HEK293 (cell line): ENCODE results near the gene ELK4.

Experiments
- CTCF ChIA-PET: fragments of 350-600 bp; formaldehyde crosslinking; extraction: SDS; loops from one replicate; lab custom pipeline; 2021; ENCODE audit warnings: antibody characterized with exemption; lab: Yijun Ruan, JAX
- POLR2A ChIA-PET: fragments of 300-600 bp; formaldehyde crosslinking; extraction: SDS; loops from one replicate; lab custom pipeline; 2020; ENCODE audit warnings: antibody characterized with exemption, inconsistent platforms; lab: Yijun Ruan, JAX
- H3K27ac ChIP-seq: fragments of 200-500 bp; sonication (Bioruptor generic); 2 replicates; pipeline ENCODE4 v1.5.1; 2014; ENCODE audit warnings: low read depth, low read length, control low read depth, inconsistent platforms; ENCODE audit errors: extremely low read depth
- H3K36me3 ChIP-seq, 2 experiments: fragments of 200-500 bp in 1 of 2; sonication (Bioruptor generic) in 1 of 2; 1 replicate in 1 of 2; 2 replicates in 1 of 2; pipeline ENCODE4 v1.5.1; 2014 to 2017; ENCODE audit warnings: inconsistent platforms in 2 of 2, low read length in 2 of 2; ENCODE audit not compliant: control insufficient read depth in 2 of 2, insufficient read depth in 1 of 2
- H3K4me1 ChIP-seq: fragments of 200-500 bp; sonication (Bioruptor generic); 2 replicates; pipeline ENCODE4 v1.5.1; 2014; ENCODE audit warnings: mild to moderate bottlenecking, low read length, inconsistent platforms; ENCODE audit not compliant: control insufficient read depth, insufficient read depth
- H3K4me3 ChIP-seq: 2 replicates; pipeline ENCODE4 v1.5.1; 2011; ENCODE audit warnings: low read depth, mild to moderate bottlenecking, control low read depth, low read length, moderate library complexity
- H3K9me3 ChIP-seq: fragments of 200-500 bp; sonication (Bioruptor generic); 2 replicates; pipeline ENCODE4 v1.5.1; 2014; ENCODE audit warnings: low read depth, low read length, inconsistent platforms; ENCODE audit not compliant: control insufficient read depth, insufficient read depth
- HOXC10 ChIP-seq: sonication (generic); formaldehyde crosslinking; IDR thresholded peaks from 2 replicates; pipeline ENCODE4 v1.8.1; 2023; ENCODE audit warnings: mild to moderate bottlenecking, missing genetic modification reagents
- IKZF3 ChIP-seq: fragments of 450-650 bp; IDR thresholded peaks from 2 replicates; pipeline ENCODE4 v1.5.0; 2018; ENCODE audit warnings: missing biosample characterization, mild to moderate bottlenecking, missing genetic modification characterization, moderate library complexity
- KLF1 ChIP-seq: fragments of 450-650 bp; formaldehyde crosslinking; IDR thresholded peaks from 2 replicates; pipeline ENCODE4 v1.5.1; 2016; ENCODE audit warnings: missing biosample characterization, missing genetic modification characterization
- MYNN ChIP-seq: fragments of 450-650 bp; formaldehyde crosslinking; IDR thresholded peaks from 2 replicates; pipeline ENCODE4 v1.5.1; 2016; ENCODE audit warnings: missing biosample characterization, missing genetic modification characterization, borderline replicate concordance
- SETDB1 ChIP-seq: IDR thresholded peaks from one replicate; pipeline ENCODE4 v1.6.1; 2017; ENCODE audit warnings: mild to moderate bottlenecking, low read length, moderate library complexity, mixed read lengths; ENCODE audit not compliant: insufficient read length
- SP3 ChIP-seq: fragments of 450-650 bp; formaldehyde crosslinking; IDR thresholded peaks from 2 replicates; pipeline ENCODE4 v1.5.1; 2016; ENCODE audit warnings: missing biosample characterization, missing genetic modification characterization
- TCF7L2 ChIP-seq: IDR thresholded peaks from 2 replicates; pipeline ENCODE4 v1.6.1; 2011; ENCODE audit warnings: low read depth, mild to moderate bottlenecking, inconsistent platforms, low read length, moderate library complexity, borderline replicate concordance
- ZBTB17 ChIP-seq: fragments of 450-650 bp; formaldehyde crosslinking; IDR thresholded peaks from 2 replicates; pipeline ENCODE4 v1.5.1; 2016; ENCODE audit warnings: missing biosample characterization, missing genetic modification characterization
- ZEB2 ChIP-seq: fragments of 450-650 bp; formaldehyde crosslinking; IDR thresholded peaks from 2 replicates; pipeline ENCODE4 v1.5.1; 2016; ENCODE audit warnings: missing biosample characterization, missing genetic modification characterization
- ZNF114 ChIP-seq: fragments of 450-650 bp; formaldehyde crosslinking; IDR thresholded peaks from 2 replicates; pipeline ENCODE4 v1.5.0; 2017; ENCODE audit warnings: missing biosample characterization, missing genetic modification characterization
- ZNF274 ChIP-seq, 2 experiments: fragments of 200-500 bp in 1 of 2; fragments of 450-650 bp in 1 of 2; sonication (Bioruptor generic) in 1 of 2; formaldehyde crosslinking in 1 of 2; IDR thresholded peaks; 2 replicates each; pipeline versions ENCODE4 v1.5.1 to v1.6.1; 2014 to 2016; ENCODE audit warnings: borderline replicate concordance in 1 of 2, inconsistent platforms in 1 of 2, low read length in 1 of 2, missing biosample characterization in 1 of 2, missing genetic modification characterization in 1 of 2
- ZNF341 ChIP-seq: fragments of 450-650 bp; formaldehyde crosslinking; IDR thresholded peaks from 2 replicates; pipeline ENCODE4; 2016; ENCODE audit warnings: low read depth, missing biosample characterization, missing genetic modification characterization
- ZNF521 ChIP-seq: fragments of 450-650 bp; formaldehyde crosslinking; IDR thresholded peaks from 2 replicates; pipeline ENCODE4 v1.5.1; 2017; ENCODE audit warnings: missing biosample characterization, mild to moderate bottlenecking, missing genetic modification characterization
- ZNF558 ChIP-seq: fragments of 450-650 bp; formaldehyde crosslinking; IDR thresholded peaks from 2 replicates; pipeline ENCODE4 v1.5.1; 2016; ENCODE audit warnings: missing biosample characterization, missing genetic modification characterization
- ZNF610 ChIP-seq: fragments of 450-650 bp; formaldehyde crosslinking; IDR thresholded peaks from 2 replicates; pipeline ENCODE4 v1.5.1; 2016; ENCODE audit warnings: missing biosample characterization, missing genetic modification characterization, borderline replicate concordance
- ZNF626 ChIP-seq: fragments of 450-650 bp; sonication (Bioruptor Pico); formaldehyde crosslinking; IDR thresholded peaks from 2 replicates; pipeline ENCODE4 v1.5.1; 2018; ENCODE audit warnings: missing biosample characterization, missing genetic modification characterization, inconsistent platforms
- ZNF707 ChIP-seq: fragments of 450-650 bp; formaldehyde crosslinking; IDR thresholded peaks from 2 replicates; pipeline ENCODE4 v1.5.1; 2016; ENCODE audit warnings: missing biosample characterization, missing genetic modification characterization
- ZNF76 ChIP-seq: fragments of 450-650 bp; formaldehyde crosslinking; IDR thresholded peaks from 2 replicates; pipeline ENCODE4; 2016; ENCODE audit warnings: low read depth, missing biosample characterization, missing genetic modification characterization, borderline replicate concordance
- ZXDB ChIP-seq: fragments of 450-650 bp; formaldehyde crosslinking; IDR thresholded peaks from 2 replicates; pipeline ENCODE4 v1.5.1; 2016; ENCODE audit warnings: missing biosample characterization, missing genetic modification characterization
- TF ChIP-seq, protein P1 (sequence below): fragments of 450-650 bp; formaldehyde crosslinking; IDR thresholded peaks from 2 replicates; pipeline ENCODE4 v1.5.1; 2016; ENCODE audit warnings: missing biosample characterization, missing genetic modification characterization
- TF ChIP-seq, protein P2 (sequence below): fragments of 450-650 bp; formaldehyde crosslinking; IDR thresholded peaks from 2 replicates; pipeline ENCODE4 v1.5.1; 2016; ENCODE audit warnings: missing biosample characterization, missing genetic modification characterization
- TF ChIP-seq, protein P3 (sequence below): fragments of 450-650 bp; formaldehyde crosslinking; IDR thresholded peaks from 2 replicates; pipeline ENCODE4 v1.5.1; 2016; ENCODE audit warnings: missing biosample characterization, missing genetic modification characterization
- TF ChIP-seq, protein P4 (sequence below): fragments of 450-650 bp; formaldehyde crosslinking; IDR thresholded peaks from 2 replicates; pipeline ENCODE4 v1.5.1; 2016; ENCODE audit warnings: missing biosample characterization, missing genetic modification characterization

The ELK4 gene

DNA sequence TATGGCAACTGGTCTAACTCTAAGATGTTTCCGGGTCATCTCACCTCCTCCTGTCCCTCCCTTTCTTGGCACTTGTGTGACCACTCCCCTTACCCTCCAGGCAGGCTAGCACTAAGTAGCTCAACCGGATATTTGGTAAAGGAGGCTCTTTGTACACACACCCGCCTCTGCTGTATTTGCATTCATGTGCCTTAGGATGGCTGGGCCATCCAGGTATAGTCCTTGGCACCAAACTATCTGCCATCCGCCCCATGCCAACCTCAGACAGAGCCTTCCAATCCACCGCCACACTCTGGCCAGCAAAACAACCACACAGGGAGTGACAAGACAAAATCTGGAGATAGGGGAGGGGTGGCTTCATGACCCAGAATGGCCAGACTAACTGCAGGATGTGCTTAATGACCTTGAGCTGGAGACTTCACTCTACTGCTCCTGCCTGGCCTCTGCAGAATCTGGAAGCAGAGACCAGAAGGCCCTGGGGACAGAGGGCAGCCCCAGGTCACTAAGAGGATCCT, 67.8 kb downstream of the ELK4 start:
- CTCF ChIA-PET = interaction anchor here (1.0 to 1.2 kb wide), 2 partner anchors 27 to 167 kb away, joined by 4 read pairs; no protein-coding TSS in a partner anchor
- Histone ChIP-seq H3K4me3 (no peak overlapping the region), H3K9me3 (no peaks in the 10 kb centered on the region), H3K4me1 (peaks cover 10% of the 10 kb centered on the region), H3K36me3 (no peaks in the 10 kb centered on the region), H3K27ac (no peak overlapping the region)
- POLR2A ChIA-PET = no interaction called here
- peak; percentile 28; the same call in 1 of the 2 replicates for TF ChIP-seq ZNF341 (tag by site-specific recombination)
- TF ChIP-seq HOXC10 (CRISPR knock-in tag) = no peak
- no peak for TF ChIP-seq ZNF274 (IDR thresholded peaks at IDR 0.05; ENCODE audit: low read length)
- no peak for TF ChIP-seq ZNF274 (tag by site-specific recombination; IDR thresholded peaks at IDR 0.05; ENCODE audit: borderline replicate concordance)
- no peak for TF ChIP-seq ZXDB (tag by site-specific recombination)
- TF ChIP-seq ZNF610 (tag by site-specific recombination) = no peak
- no peak for TF ChIP-seq SP3
- no peak for TF ChIP-seq MYNN (tag by site-specific recombination)
- TF ChIP-seq SETDB1 = no peak
- no peak for TF ChIP-seq ZNF76 (tag by site-specific recombination)
- no peak for TF ChIP-seq ZNF626 (tag by site-specific recombination)
- TF ChIP-seq, protein P1, sequence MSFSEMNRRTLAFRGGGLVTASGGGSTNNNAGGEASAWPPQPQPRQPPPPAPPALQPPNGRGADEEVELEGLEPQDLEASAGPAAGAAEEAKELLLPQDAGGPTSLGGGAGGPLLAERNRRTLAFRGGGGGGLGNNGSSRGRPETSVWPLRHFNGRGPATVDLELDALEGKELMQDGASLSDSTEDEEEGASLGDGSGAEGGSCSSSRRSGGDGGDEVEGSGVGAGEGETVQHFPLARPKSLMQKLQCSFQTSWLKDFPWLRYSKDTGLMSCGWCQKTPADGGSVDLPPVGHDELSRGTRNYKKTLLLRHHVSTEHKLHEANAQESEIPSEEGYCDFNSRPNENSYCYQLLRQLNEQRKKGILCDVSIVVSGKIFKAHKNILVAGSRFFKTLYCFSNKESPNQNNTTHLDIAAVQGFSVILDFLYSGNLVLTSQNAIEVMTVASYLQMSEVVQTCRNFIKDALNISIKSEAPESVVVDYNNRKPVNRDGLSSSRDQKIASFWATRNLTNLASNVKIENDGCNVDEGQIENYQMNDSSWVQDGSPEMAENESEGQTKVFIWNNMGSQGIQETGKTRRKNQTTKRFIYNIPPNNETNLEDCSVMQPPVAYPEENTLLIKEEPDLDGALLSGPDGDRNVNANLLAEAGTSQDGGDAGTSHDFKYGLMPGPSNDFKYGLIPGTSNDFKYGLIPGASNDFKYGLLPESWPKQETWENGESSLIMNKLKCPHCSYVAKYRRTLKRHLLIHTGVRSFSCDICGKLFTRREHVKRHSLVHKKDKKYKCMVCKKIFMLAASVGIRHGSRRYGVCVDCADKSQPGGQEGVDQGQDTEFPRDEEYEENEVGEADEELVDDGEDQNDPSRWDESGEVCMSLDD = no peak
- TF ChIP-seq, protein P2, sequence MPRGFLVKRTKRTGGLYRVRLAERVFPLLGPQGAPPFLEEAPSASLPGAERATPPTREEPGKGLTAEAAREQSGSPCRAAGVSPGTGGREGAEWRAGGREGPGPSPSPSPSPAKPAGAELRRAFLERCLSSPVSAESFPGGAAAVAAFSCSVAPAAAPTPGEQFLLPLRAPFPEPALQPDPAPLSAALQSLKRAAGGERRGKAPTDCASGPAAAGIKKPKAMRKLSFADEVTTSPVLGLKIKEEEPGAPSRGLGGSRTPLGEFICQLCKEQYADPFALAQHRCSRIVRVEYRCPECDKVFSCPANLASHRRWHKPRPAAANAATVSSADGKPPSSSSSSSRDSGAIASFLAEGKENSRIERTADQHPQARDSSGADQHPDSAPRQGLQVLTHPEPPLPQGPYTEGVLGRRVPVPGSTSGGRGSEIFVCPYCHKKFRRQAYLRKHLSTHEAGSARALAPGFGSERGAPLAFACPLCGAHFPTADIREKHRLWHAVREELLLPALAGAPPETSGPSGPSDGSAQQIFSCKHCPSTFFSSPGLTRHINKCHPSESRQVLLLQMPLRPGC (tag by site-specific recombination) = no peak
- no peak for TF ChIP-seq IKZF3 (tag by site-specific recombination)
- TF ChIP-seq KLF1 = peak; percentile 68
- no peak for TF ChIP-seq ZNF521
- no peak for TF ChIP-seq ZNF114 (tag by site-specific recombination)
- no peak for TF ChIP-seq ZNF558 (tag by site-specific recombination)
- TF ChIP-seq ZBTB17 (tag by site-specific recombination) = peak; percentile 67
- no peak for TF ChIP-seq TCF7L2
- no peak for TF ChIP-seq ZEB2 (tag by site-specific recombination)
- TF ChIP-seq, protein P3, sequence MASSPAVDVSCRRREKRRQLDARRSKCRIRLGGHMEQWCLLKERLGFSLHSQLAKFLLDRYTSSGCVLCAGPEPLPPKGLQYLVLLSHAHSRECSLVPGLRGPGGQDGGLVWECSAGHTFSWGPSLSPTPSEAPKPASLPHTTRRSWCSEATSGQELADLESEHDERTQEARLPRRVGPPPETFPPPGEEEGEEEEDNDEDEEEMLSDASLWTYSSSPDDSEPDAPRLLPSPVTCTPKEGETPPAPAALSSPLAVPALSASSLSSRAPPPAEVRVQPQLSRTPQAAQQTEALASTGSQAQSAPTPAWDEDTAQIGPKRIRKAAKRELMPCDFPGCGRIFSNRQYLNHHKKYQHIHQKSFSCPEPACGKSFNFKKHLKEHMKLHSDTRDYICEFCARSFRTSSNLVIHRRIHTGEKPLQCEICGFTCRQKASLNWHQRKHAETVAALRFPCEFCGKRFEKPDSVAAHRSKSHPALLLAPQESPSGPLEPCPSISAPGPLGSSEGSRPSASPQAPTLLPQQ (tag by site-specific recombination) = no peak
- TF ChIP-seq, protein P4, sequence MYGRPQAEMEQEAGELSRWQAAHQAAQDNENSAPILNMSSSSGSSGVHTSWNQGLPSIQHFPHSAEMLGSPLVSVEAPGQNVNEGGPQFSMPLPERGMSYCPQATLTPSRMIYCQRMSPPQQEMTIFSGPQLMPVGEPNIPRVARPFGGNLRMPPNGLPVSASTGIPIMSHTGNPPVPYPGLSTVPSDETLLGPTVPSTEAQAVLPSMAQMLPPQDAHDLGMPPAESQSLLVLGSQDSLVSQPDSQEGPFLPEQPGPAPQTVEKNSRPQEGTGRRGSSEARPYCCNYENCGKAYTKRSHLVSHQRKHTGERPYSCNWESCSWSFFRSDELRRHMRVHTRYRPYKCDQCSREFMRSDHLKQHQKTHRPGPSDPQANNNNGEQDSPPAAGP (tag by site-specific recombination) = 0 out of 2 replicates have a peak, but pooled peaks have one; percentile 59
- TF ChIP-seq ZNF707 (tag by site-specific recombination) = no peak
